Measurements from ENCODE around the gene SYN1.
A peak's percentile ranks its signal among the peaks of the same experiment; 100 is the strongest.

The SYN1 gene

DNA sequence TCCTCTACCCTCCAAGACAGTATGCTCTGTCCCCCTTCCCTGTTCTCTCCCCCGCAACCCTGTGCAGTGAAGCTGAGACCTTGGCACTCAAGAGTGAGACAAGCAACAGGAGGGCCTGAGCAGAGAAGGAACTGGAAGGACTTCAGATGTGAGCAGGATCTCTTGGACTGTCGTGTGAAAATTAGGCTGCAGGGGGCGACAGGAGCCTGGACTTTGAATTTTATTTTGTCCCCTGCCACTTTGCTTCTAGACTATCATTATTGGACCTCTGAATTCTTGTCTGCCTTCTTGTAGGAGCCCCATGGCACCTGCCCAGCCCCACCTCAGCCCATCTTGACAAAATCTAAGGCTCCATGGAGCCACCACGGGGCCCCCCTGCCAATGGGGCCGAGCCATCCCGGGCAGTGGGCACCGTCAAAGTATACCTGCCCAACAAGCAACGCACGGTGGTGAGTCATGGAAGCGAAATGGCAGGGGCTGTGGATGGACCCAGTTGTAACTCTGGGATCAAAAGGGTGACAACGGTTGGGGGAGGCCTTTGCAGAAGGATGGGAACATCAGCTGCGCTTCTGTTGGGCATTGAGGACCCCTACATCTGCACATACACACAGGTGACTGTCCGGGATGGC is 56.9 kb downstream of the SYN1 start:
- no peak overlapping the region; a peak in 1 of 4 replicates for H3K4me3 ChIP-seq (ENCODE audit: low read depth in 1 of 2, low read length in 2 of 2)
- H3K27ac ChIP-seq (ENCODE audit: low read length) = no peak overlapping the region
- ATAC-seq (ENCODE audit: insufficient read depth, low read depth) (no peak), DNase-seq (peak; percentile 24)
- peaks cover 44% of the 10 kb centered on the region for H3K79me2 ChIP-seq (ENCODE audit: insufficient read depth, low read length)
- no peak overlapping the region for H2AFZ ChIP-seq (ENCODE audit: low read depth, low read length)
- H3K27me3 ChIP-seq (ENCODE audit: insufficient read depth, low read length, poor library complexity) = no peaks in the 10 kb centered on the region
- peaks cover 39% of the 10 kb centered on the region for H3K4me1 ChIP-seq (ENCODE audit: insufficient read depth, low read length)
- H3K9me3 ChIP-seq (ENCODE audit: insufficient read depth, low read length, severe bottlenecking) = no peaks in the 10 kb centered on the region
- H3K9ac ChIP-seq (ENCODE audit: low read depth, low read length) = peak overlapping the region; percentile 72; the same call in 1 of the 2 replicates
- peak overlapping the region; percentile 94; the same call in 1 of the 2 replicates for H3K4me2 ChIP-seq (ENCODE audit: insufficient read depth, low read length)
- H4K20me1 ChIP-seq (ENCODE audit: insufficient read depth, low read length) = peaks cover 12% of the 10 kb centered on the region
- peaks cover 46% of the 10 kb centered on the region for H3K36me3 ChIP-seq (ENCODE audit: insufficient read depth, low read length)
- TF ChIP-seq EZH2 (IDR thresholded peaks at IDR 0.05; ENCODE audit: borderline replicate concordance, low read depth, low read length, severe bottlenecking) = no peak
- TF ChIP-seq CTCF (IDR thresholded peaks at IDR 0.05; ENCODE audit: borderline replicate concordance, extremely low read depth, low read length, poor library complexity, severe bottlenecking) = peak; percentile 54

DNA sequence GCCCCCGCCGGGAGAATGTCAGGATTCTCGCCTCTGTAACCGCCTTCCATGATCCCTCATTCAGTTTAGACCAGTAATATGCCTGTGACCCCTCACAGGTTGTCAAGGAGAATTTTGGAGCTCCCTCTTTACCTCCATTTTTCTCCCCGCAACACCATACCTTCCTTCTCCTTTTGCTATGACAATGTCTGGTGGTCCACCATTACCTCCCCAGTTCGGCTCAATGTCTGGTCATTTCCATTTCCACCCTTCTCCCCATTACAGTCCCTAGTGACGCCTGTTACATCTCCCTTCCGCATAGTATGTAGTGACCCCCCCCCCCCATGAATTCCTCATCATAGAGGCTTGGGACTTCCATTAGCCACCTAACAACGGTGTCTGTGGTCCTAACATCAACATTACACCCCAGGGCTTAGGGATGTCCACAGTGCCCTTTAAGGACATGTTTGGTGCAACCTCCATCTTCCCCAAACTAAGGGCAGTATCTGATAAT is 58.0 kb downstream of the SYN1 start:
- H3K4me1 ChIP-seq (ENCODE audit: insufficient read depth, low read length) = peaks cover 43% of the 10 kb centered on the region
- peaks cover 10% of the 10 kb centered on the region for H4K20me1 ChIP-seq (ENCODE audit: insufficient read depth, low read length)
- peak overlapping the region; percentile 72 for H3K9ac ChIP-seq (ENCODE audit: low read depth, low read length)
- no peak for DNase-seq
- peak overlapping the region; percentile 24; the same call in 1 of the 2 replicates for H2AFZ ChIP-seq (ENCODE audit: low read depth, low read length)
- peaks cover 44% of the 10 kb centered on the region for H3K79me2 ChIP-seq (ENCODE audit: insufficient read depth, low read length)
- peak overlapping the region; percentile 89 for H3K27ac ChIP-seq (ENCODE audit: low read length)
- no peaks in the 10 kb centered on the region for H3K9me3 ChIP-seq (ENCODE audit: insufficient read depth, low read length, severe bottlenecking)
- peak overlapping the region; percentile 94 for H3K4me2 ChIP-seq (ENCODE audit: insufficient read depth, low read length)
- ATAC-seq (ENCODE audit: insufficient read depth, low read depth) = no peak
- peak overlapping the region; percentile 34 to 71 for H3K4me3 ChIP-seq (ENCODE audit: low read depth in 1 of 2, low read length in 2 of 2)
- H3K36me3 ChIP-seq (ENCODE audit: insufficient read depth, low read length) = peaks cover 36% of the 10 kb centered on the region
- H3K27me3 ChIP-seq (ENCODE audit: insufficient read depth, low read length, poor library complexity) = no peaks in the 10 kb centered on the region
- no peak for TF ChIP-seq EZH2 (IDR thresholded peaks at IDR 0.05; ENCODE audit: borderline replicate concordance, low read depth, low read length, severe bottlenecking)
- no peak for TF ChIP-seq CTCF (IDR thresholded peaks at IDR 0.05; ENCODE audit: borderline replicate concordance, extremely low read depth, low read length, poor library complexity, severe bottlenecking)

GRCh38 chrX:47560934-47561658 is 58.6 kb downstream of the SYN1 start, which contains the start of gene ARAF:
Gene ARAF, plus strand, starts transcription at chrX:47561205. Its CDS starts 1,763 bp downstream, at chrX:47562968.
- Histone ChIP-seq H2AFZ (ENCODE audit: low read depth, low read length) (peak within 1 kb of the TSS; percentile 83), H3K79me2 (ENCODE audit: insufficient read depth, low read length) (peaks cover 44% of the 10 kb centered on the region), H3K4me2 (ENCODE audit: insufficient read depth, low read length) (peak within 1 kb of the TSS; percentile 94), H3K4me1 (ENCODE audit: insufficient read depth, low read length) (peaks cover 47% of the 10 kb centered on the region), H3K27ac (ENCODE audit: low read length) (peak within 1 kb of the TSS; percentile 89), H3K36me3 (ENCODE audit: insufficient read depth, low read length) (peaks cover 31% of the 10 kb centered on the region), H3K4me3 (ENCODE audit: low read depth in 1 of 2, low read length in 2 of 2) (peak within 1 kb of the TSS; percentile 38 to 71), H4K20me1 (ENCODE audit: insufficient read depth, low read length) (peaks cover 9% of the 10 kb centered on the region), H3K9ac (ENCODE audit: low read depth, low read length) (peak within 1 kb of the TSS; percentile 72), H3K9me3 (ENCODE audit: insufficient read depth, low read length, severe bottlenecking) (no peaks in the 10 kb centered on the region), H3K27me3 (ENCODE audit: insufficient read depth, low read length, poor library complexity) (no peaks in the 10 kb centered on the region)
- TF ChIP-seq EZH2 (IDR thresholded peaks at IDR 0.05; ENCODE audit: borderline replicate concordance, low read depth, low read length, severe bottlenecking) (no peak), CTCF (IDR thresholded peaks at IDR 0.05; ENCODE audit: borderline replicate concordance, extremely low read depth, low read length, poor library complexity, severe bottlenecking) (no peak)
- DNase-seq (peak; percentile 98), ATAC-seq (ENCODE audit: insufficient read depth, low read depth) (peak; percentile 89)

Measured in DND-41 (cell line).